SK-N-SH (cell line): Measurements from ENCODE around the gene BCL2L11. TPM values are rescaled to one million over a fixed set of nuclear protein-coding genes. Genes with fewer than 3 reads are reported as not detected.

Experiments
- CTCF ChIA-PET: fragments of 300-600, 350-600 bp; formaldehyde crosslinking; extraction: SDS; loops from one replicate; lab custom pipeline; 2021; lab: Yijun Ruan, JAX
- POLR2A ChIA-PET: fragments of 350-600 bp; sonication (Branson Sonifier 250); formaldehyde crosslinking; extraction: SDS; loops from one replicate; lab custom pipeline; 2020; ENCODE audit warnings: antibody characterized with exemption, inconsistent platforms; lab: Yijun Ruan, JAX
- DNase-seq: peaks from one replicate; pipeline ENCODE4 v3.0.0; 2012
- H2AFZ ChIP-seq: fragments of 200-600 bp; sonication (generic); 2 replicates; pipeline ENCODE4 v1.8.1; 2016; ENCODE audit warnings: antibody characterized with exemption, mild to moderate bottlenecking, low read depth
- H3F3A ChIP-seq: fragments of 200-600 bp; sonication (generic); replicated peaks from 2 replicates; pipeline ENCODE3; 2016; ENCODE audit warnings: antibody characterized with exemption, mild to moderate bottlenecking; ENCODE audit not compliant: insufficient read depth
- H3K27ac ChIP-seq, 2 experiments: fragments of 200-500 bp in 1 of 2; fragments of 200-600 bp in 1 of 2; sonication (Bioruptor generic) in 1 of 2; sonication (generic), shearing (Covaris generic) in 1 of 2; 2 replicates each; pipeline versions ENCODE4 v1.5.1 to v1.6.1; 2014 to 2016; ENCODE audit warnings: low read depth in 2 of 2, inconsistent platforms in 1 of 2, low read length in 1 of 2, mild to moderate bottlenecking in 1 of 2, mixed read lengths in 1 of 2
- H3K27me3 ChIP-seq: fragments of 200-600 bp; sonication (generic), shearing (Covaris generic); 2 replicates; pipeline ENCODE4 v1.6.1; 2016; ENCODE audit warnings: mixed run types; ENCODE audit not compliant: insufficient read depth
- H3K36me3 ChIP-seq, 2 experiments: fragments of 200-500 bp in 1 of 2; fragments of 200-600 bp in 1 of 2; sonication (Bioruptor generic) in 1 of 2; sonication (generic) in 1 of 2; replicated peaks in 1 of 2; 2 replicates each; pipeline versions ENCODE3 to v1.5.1; 2014 to 2016; ENCODE audit warnings: low read length in 1 of 2, mild to moderate bottlenecking in 1 of 2; ENCODE audit not compliant: insufficient read depth in 2 of 2, control insufficient read depth in 1 of 2
- H3K4me1 ChIP-seq, 2 experiments: fragments of 200-500 bp in 1 of 2; fragments of 200-600 bp in 1 of 2; sonication (Bioruptor generic) in 1 of 2; sonication (generic), shearing (Covaris generic) in 1 of 2; 2 replicates each; pipeline versions ENCODE4 v1.5.1 to v1.6.1; 2014 to 2016; ENCODE audit warnings: low read depth in 1 of 2, low read length in 1 of 2, mixed run types in 1 of 2; ENCODE audit not compliant: insufficient read depth in 2 of 2, control insufficient read depth in 1 of 2
- H3K4me2 ChIP-seq: fragments of 200-600 bp; sonication (generic), shearing (Covaris generic); 2 replicates; pipeline ENCODE4 v1.6.1; 2017; ENCODE audit warnings: mixed run types
- H3K4me3 ChIP-seq, 2 experiments: fragments of 200-500 bp in 1 of 2; fragments of 200-600 bp in 1 of 2; sonication (Bioruptor generic) in 1 of 2; sonication (generic), shearing (Covaris generic) in 1 of 2; 2 replicates each; pipeline versions ENCODE4 v1.5.1 to v1.8.1; 2014 to 2016; ENCODE audit warnings: low read depth in 2 of 2, inconsistent platforms in 1 of 2, low read length in 1 of 2, mild to moderate bottlenecking in 1 of 2, mixed read lengths in 1 of 2, moderate library complexity in 1 of 2
- H3K79me2 ChIP-seq: fragments of 200-600 bp; sonication (generic); 2 replicates; pipeline ENCODE4 v1.8.1; 2017; ENCODE audit warnings: mild to moderate bottlenecking; ENCODE audit not compliant: insufficient read depth
- H3K9ac ChIP-seq: fragments of 200-600 bp; sonication (generic); 2 replicates; pipeline ENCODE4 v1.6.1; 2017; ENCODE audit warnings: mixed run types
- H3K9me2 ChIP-seq: fragments of 200-600 bp; sonication (generic); 2 replicates; pipeline ENCODE4 v1.6.1; 2017; ENCODE audit warnings: mixed run types
- H3K9me3 ChIP-seq: fragments of 200-600 bp; sonication (generic); 2 replicates; pipeline ENCODE4 v1.6.1; 2017; ENCODE audit warnings: mixed run types, mild to moderate bottlenecking, moderate library complexity
- H4K20me1 ChIP-seq: fragments of 200-600 bp; sonication (generic); 2 replicates; pipeline ENCODE4 v1.6.1; 2017; ENCODE audit warnings: mild to moderate bottlenecking, mixed run types; ENCODE audit not compliant: insufficient read depth
- EZH2phosphoT487 ChIP-seq: fragments of 200-600 bp; sonication (generic); IDR thresholded peaks from 2 replicates; pipeline ENCODE4 v1.6.1; 2017; ENCODE audit warnings: low read depth, mixed run types, mild to moderate bottlenecking, antibody characterized with exemption, moderate library complexity, borderline replicate concordance
- FOXM1 ChIP-seq: IDR thresholded peaks from 2 replicates; pipeline ENCODE4 v1.4.0; 2012; ENCODE audit warnings: low read depth, mild to moderate bottlenecking
- NFIC ChIP-seq: IDR thresholded peaks from 2 replicates; pipeline ENCODE4 v1.4.0; 2012; ENCODE audit warnings: borderline replicate concordance
- RAD21 ChIP-seq: IDR thresholded peaks from 2 replicates; pipeline ENCODE4 v1.6.1; 2012; ENCODE audit warnings: mild to moderate bottlenecking, low read length
- RFX5 ChIP-seq: IDR thresholded peaks from 2 replicates; pipeline ENCODE4 v1.6.1; 2012; ENCODE audit warnings: mild to moderate bottlenecking, improper control_type of control experiment, low read length
- RXRA ChIP-seq: IDR thresholded peaks from 2 replicates; pipeline ENCODE4 v1.4.0; 2012; ENCODE audit warnings: low read depth, mild to moderate bottlenecking, borderline replicate concordance
- SMC3 ChIP-seq: IDR thresholded peaks from 2 replicates; pipeline ENCODE4 v1.6.1; 2012; ENCODE audit warnings: low read depth, low read length, improper control_type of control experiment
- WGBS: methylation state at CpG from one replicate; pipeline ENCODE4 v1.1.6; 2017; ENCODE audit warnings: low lambda C conversion rate; 5-methylcytosine and 5-hydroxymethylcytosine counted together
- polyA plus RNA-seq, 3 experiments: library from polyadenylated mRNA; depleted of rRNA; stranded (reverse); fragments of >200 nt; gene quantifications; 2 replicates each; pipeline ENCODE4 v1.2.3, GENCODE V29; 2012
- TF ChIP-seq, protein P1 (sequence below): IDR thresholded peaks from 2 replicates; pipeline ENCODE4; 2012
- TF ChIP-seq, protein P2 (sequence below): IDR thresholded peaks from 2 replicates; pipeline ENCODE4 v1.4.0; 2012; ENCODE audit warnings: low read depth
- TF ChIP-seq, protein P3 (sequence below): IDR thresholded peaks from 2 replicates; pipeline ENCODE4 v1.4.0; 2012; ENCODE audit warnings: low read depth, borderline replicate concordance
- TF ChIP-seq, protein P4 (sequence below): IDR thresholded peaks from 2 replicates; pipeline ENCODE4 v1.4.0; 2012; ENCODE audit warnings: low read depth, borderline replicate concordance
- TF ChIP-seq, protein P5 (sequence below): fragments of 150-350 bp; IDR thresholded peaks from 2 replicates; pipeline ENCODE4 v1.6.1; 2017; ENCODE audit warnings: antibody characterized with exemption, low read length, low read depth, borderline replicate concordance

Gene BCL2L11
- polyA plus RNA-seq, 1 of the 3 experiments (the other 2 are of a cell fraction), result 3.3 TPM

DNA sequence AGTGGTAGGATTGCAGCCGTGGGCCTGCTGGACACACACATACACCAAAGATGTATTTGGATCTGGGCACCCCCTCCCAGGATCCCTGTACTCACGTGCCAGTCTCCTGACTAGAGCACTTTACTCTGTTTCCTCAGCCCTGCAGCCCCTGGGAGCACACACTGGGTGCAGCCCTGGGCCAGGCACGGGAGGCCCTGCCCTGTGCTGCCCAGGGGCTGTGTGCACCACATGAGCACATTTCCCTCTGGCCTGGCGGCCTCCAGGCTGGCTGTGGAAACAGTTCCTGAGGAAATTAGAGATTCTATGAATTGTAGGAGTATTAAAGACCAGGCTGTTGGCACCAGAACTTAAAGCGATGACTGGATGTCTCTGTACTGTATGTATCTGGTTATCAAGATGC lies 45.4 kb downstream of the BCL2L11 start:
- Histone ChIP-seq H3K4me3 (no peak overlapping the region), H3K79me2 (no peaks in the 10 kb centered on the region), H3F3A (peaks cover 5% of the 10 kb centered on the region), H3K36me3 (peaks cover 8 to 34% of the 10 kb centered on the region in 2 experiments), H4K20me1 (no peaks in the 10 kb centered on the region), H3K9ac (no peak overlapping the region), H3K9me3 (no peaks in the 10 kb centered on the region), H3K4me1 (peaks cover 23 to 45% of the 10 kb centered on the region in 2 experiments), H3K27ac (no peak overlapping the region; a peak in 1 of 4 replicates), H3K9me2 (no peaks in the 10 kb centered on the region), H2AFZ (no peak overlapping the region), H3K4me2 (no peak overlapping the region), H3K27me3 (no peaks in the 10 kb centered on the region)
- WGBS, result 96% methylated on average over 5 of the region's 5 CpGs
- no peak for DNase-seq
- POLR2A ChIA-PET, result no interaction called here
- TF ChIP-seq, protein P1, sequence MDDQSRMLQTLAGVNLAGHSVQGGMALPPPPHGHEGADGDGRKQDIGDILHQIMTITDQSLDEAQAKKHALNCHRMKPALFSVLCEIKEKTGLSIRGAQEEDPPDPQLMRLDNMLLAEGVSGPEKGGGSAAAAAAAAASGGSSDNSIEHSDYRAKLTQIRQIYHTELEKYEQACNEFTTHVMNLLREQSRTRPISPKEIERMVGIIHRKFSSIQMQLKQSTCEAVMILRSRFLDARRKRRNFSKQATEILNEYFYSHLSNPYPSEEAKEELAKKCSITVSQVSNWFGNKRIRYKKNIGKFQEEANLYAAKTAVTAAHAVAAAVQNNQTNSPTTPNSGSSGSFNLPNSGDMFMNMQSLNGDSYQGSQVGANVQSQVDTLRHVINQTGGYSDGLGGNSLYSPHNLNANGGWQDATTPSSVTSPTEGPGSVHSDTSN, result no peak
- TF ChIP-seq, protein P2, sequence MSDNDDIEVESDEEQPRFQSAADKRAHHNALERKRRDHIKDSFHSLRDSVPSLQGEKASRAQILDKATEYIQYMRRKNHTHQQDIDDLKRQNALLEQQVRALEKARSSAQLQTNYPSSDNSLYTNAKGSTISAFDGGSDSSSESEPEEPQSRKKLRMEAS, result no peak
- TF ChIP-seq RAD21, result no peak
- no peak for TF ChIP-seq RFX5
- no peak for TF ChIP-seq FOXM1
- TF ChIP-seq SMC3, result no peak
- TF ChIP-seq RXRA, result no peak
- TF ChIP-seq EZH2phosphoT487, result no peak
- TF ChIP-seq, protein P3, sequence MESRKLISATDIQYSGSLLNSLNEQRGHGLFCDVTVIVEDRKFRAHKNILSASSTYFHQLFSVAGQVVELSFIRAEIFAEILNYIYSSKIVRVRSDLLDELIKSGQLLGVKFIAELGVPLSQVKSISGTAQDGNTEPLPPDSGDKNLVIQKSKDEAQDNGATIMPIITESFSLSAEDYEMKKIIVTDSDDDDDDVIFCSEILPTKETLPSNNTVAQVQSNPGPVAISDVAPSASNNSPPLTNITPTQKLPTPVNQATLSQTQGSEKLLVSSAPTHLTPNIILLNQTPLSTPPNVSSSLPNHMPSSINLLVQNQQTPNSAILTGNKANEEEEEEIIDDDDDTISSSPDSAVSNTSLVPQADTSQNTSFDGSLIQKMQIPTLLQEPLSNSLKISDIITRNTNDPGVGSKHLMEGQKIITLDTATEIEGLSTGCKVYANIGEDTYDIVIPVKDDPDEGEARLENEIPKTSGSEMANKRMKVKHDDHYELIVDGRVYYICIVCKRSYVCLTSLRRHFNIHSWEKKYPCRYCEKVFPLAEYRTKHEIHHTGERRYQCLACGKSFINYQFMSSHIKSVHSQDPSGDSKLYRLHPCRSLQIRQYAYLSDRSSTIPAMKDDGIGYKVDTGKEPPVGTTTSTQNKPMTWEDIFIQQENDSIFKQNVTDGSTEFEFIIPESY, result no peak
- TF ChIP-seq, protein P4, sequence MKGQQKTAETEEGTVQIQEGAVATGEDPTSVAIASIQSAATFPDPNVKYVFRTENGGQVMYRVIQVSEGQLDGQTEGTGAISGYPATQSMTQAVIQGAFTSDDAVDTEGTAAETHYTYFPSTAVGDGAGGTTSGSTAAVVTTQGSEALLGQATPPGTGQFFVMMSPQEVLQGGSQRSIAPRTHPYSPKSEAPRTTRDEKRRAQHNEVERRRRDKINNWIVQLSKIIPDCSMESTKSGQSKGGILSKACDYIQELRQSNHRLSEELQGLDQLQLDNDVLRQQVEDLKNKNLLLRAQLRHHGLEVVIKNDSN, result no peak
- no peak for TF ChIP-seq NFIC
- TF ChIP-seq, protein P5, sequence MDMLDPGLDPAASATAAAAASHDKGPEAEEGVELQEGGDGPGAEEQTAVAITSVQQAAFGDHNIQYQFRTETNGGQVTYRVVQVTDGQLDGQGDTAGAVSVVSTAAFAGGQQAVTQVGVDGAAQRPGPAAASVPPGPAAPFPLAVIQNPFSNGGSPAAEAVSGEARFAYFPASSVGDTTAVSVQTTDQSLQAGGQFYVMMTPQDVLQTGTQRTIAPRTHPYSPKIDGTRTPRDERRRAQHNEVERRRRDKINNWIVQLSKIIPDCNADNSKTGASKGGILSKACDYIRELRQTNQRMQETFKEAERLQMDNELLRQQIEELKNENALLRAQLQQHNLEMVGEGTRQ, result no peak
- TF ChIP-seq, all 33 proteins: peak for 0
- CTCF ChIA-PET, result no interaction called here
